Parathyroid adenoma (tissue), 2 donors: ENCODE results near the gene OSBPL2.

Source experiments
- H2AFZ ChIP-seq: fragments of 300-600 bp; sonication (generic); one replicate; pipeline ENCODE4 v1.7.0; 2017; ENCODE audit warnings: antibody characterized with exemption, mild to moderate bottlenecking
- H3K27ac ChIP-seq: fragments of 300-600 bp; sonication (generic); one replicate; pipeline ENCODE4 v1.7.0; 2017
- H3K27me3 ChIP-seq: fragments of 300-600 bp; sonication (generic); one replicate; pipeline ENCODE4 v1.7.0; 2017; ENCODE audit warnings: low read length; ENCODE audit not compliant: control insufficient read depth, insufficient read depth
- H3K36me3 ChIP-seq: fragments of 300-600 bp; sonication (generic); one replicate; pipeline ENCODE4 v1.7.0; 2017; ENCODE audit warnings: low read length; ENCODE audit not compliant: control insufficient read depth, insufficient read depth
- H3K4me1 ChIP-seq: fragments of 300-600 bp; sonication (generic); one replicate; pipeline ENCODE4 v1.7.0; 2017; ENCODE audit warnings: control low read depth
- H3K4me2 ChIP-seq: fragments of 300-600 bp; sonication (generic); one replicate; pipeline ENCODE4 v1.7.0; 2017; ENCODE audit warnings: low read length
- H3K4me3 ChIP-seq: fragments of 300-600 bp; sonication (generic); one replicate; pipeline ENCODE4 v1.7.0; 2017; ENCODE audit warnings: low read depth, low read length
- H3K79me2 ChIP-seq: fragments of 300-600 bp; sonication (generic); one replicate; pipeline ENCODE4 v1.7.0; 2017; ENCODE audit warnings: control low read depth
- H3K9ac ChIP-seq: fragments of 300-600 bp; sonication (generic); one replicate; pipeline ENCODE4 v1.7.0; 2017; ENCODE audit warnings: mild to moderate bottlenecking
- H3K9me3 ChIP-seq: fragments of 300-600 bp; sonication (generic); one replicate; pipeline ENCODE4 v1.7.0; 2017; ENCODE audit warnings: low read length; ENCODE audit not compliant: control insufficient read depth
- CTCF ChIP-seq: fragments of 300-600 bp; sonication (generic); IDR thresholded peaks from one replicate; pipeline ENCODE4 v1.7.0; 2017; ENCODE audit warnings: antibody characterized with exemption, mild to moderate bottlenecking
- donor health status: primary hyperparathyroidism.

The OSBPL2 gene

DNA sequence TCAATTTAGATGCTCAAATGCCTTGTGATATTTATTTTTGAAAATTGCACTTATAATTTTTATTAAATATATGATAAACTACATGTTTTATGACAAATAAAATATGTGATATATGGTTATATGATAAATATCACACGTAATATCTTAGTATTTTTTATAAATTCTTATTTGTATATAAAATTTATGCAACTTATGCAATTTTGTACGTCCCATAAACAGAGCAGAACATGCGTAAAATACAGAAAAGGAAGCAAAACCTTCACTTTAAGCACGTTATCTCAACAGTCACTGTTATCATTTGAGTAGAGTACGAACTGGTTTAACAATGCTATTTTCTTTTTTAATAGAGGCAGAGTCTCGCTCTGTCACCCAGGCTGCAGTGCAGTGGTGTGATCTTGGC lies 48.8 kb downstream of the OSBPL2 start:
- Histone ChIP-seq H3K4me2 (no peak overlapping the region), H3K36me3 (no peaks in the 10 kb centered on the region)

GRCh38 chr20:62287759-62288534 lies 49.6 kb downstream of the OSBPL2 start:
- H3K9me3 ChIP-seq = no peaks in the 10 kb centered on the region
- no peaks in the 10 kb centered on the region for H3K4me1 ChIP-seq
- H3K4me2 ChIP-seq = no peak overlapping the region
- no peak overlapping the region for H3K4me3 ChIP-seq
- no peaks in the 10 kb centered on the region for H3K27me3 ChIP-seq
- H2AFZ ChIP-seq = no peak overlapping the region
- no peak for TF ChIP-seq CTCF
- no peaks in the 10 kb centered on the region for H3K36me3 ChIP-seq
- H3K27ac ChIP-seq = no peak overlapping the region
- no peak overlapping the region for H3K9ac ChIP-seq
- no peaks in the 10 kb centered on the region for H3K79me2 ChIP-seq

More for the DNA sequence above, 48.8 kb downstream of the OSBPL2 start:
- Histone ChIP-seq H3K9me3 (no peaks in the 10 kb centered on the region), H3K79me2 (no peaks in the 10 kb centered on the region), H2AFZ (no peak overlapping the region), H3K4me3 (no peak overlapping the region), H3K27ac (no peak overlapping the region), H3K4me1 (no peaks in the 10 kb centered on the region), H3K9ac (no peak overlapping the region), H3K27me3 (no peaks in the 10 kb centered on the region)
- TF ChIP-seq CTCF = no peak

DNA sequence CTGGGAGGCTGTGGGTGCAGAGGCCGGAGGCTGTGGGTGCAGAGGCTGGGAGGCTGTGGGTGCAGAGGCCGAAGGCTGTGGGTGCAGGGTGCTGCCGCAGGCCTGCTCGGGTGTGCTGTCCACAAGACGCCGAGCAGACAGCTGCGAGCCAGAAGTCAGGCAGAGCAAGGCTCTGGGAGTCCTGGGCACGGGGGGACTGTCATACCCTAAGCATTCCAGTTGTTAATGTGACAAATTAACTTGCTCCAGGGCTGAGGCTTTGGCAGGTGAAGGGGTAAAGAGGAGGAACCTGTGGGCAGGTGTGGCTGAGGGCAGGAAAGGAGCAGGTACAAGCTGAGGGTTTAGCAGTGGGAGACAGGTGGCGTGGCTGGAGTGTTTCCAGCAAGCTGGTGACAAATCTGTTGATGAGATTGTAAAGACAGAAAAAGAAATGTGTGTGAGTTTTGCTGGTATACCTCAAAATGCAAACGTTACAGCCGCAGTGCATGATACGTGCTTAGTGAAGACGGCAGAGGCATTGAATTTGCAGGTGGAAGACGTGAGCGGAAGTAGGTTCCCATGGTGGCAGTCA lies 50.3 kb downstream of the OSBPL2 start:
- Histone ChIP-seq H3K79me2 (no peaks in the 10 kb centered on the region), H3K27me3 (no peaks in the 10 kb centered on the region), H3K27ac (no peak overlapping the region), H3K9me3 (no peaks in the 10 kb centered on the region), H3K4me1 (no peaks in the 10 kb centered on the region), H3K4me2 (no peak overlapping the region), H3K4me3 (no peak overlapping the region), H3K9ac (no peak overlapping the region), H2AFZ (no peak overlapping the region), H3K36me3 (no peaks in the 10 kb centered on the region)
- TF ChIP-seq CTCF = no peak

GRCh38 chr20:62289131-62289530 lies 50.8 kb downstream of the OSBPL2 start:
- Histone ChIP-seq H3K27ac (no peak overlapping the region), H3K79me2 (no peaks in the 10 kb centered on the region), H2AFZ (no peak overlapping the region), H3K9ac (no peak overlapping the region), H3K4me3 (no peak overlapping the region), H3K9me3 (no peaks in the 10 kb centered on the region), H3K4me1 (no peaks in the 10 kb centered on the region), H3K36me3 (no peaks in the 10 kb centered on the region), H3K27me3 (no peaks in the 10 kb centered on the region), H3K4me2 (no peak overlapping the region)
- no peak for TF ChIP-seq CTCF

GRCh38 chr20:62289898-62290297 lies 51.6 kb downstream of the OSBPL2 start:
- Histone ChIP-seq H3K4me2 (no peak overlapping the region), H3K4me3 (no peak overlapping the region), H3K9ac (no peak overlapping the region), H3K27me3 (no peaks in the 10 kb centered on the region), H3K27ac (no peak overlapping the region), H3K9me3 (no peaks in the 10 kb centered on the region), H2AFZ (no peak overlapping the region), H3K36me3 (no peaks in the 10 kb centered on the region), H3K4me1 (no peaks in the 10 kb centered on the region), H3K79me2 (no peaks in the 10 kb centered on the region)
- no peak for TF ChIP-seq CTCF
